Breast epithelium (tissue), 4 donors: ENCODE results near the gene FBXW4. TPM values are rescaled to one million over a fixed set of nuclear protein-coding genes. Genes with fewer than 3 reads are reported as not detected.
"Not testable (repeated sequence)": the region's sequence is repeated elsewhere in the genome, so short reads cannot be mapped to it uniquely, and the experiment has no call there.

ENCODE experiments used
- DNase-seq, 2 donors: peaks; one replicate each; pipeline ENCODE4 v3.0.0-alpha.2; 2019; ENCODE audit warnings: low spot score in 2 of 2
- H3K27ac ChIP-seq, 2 donors: fragments of 200-600 bp; sonication (generic) in 1 of 2; one replicate each; pipeline ENCODE4 v1.5.1; 2016 to 2019; ENCODE audit warnings: mild to moderate bottlenecking in 1 of 2
- H3K27me3 ChIP-seq, 2 donors: fragments of 200-600 bp; sonication (generic) in 1 of 2; one replicate each; pipeline versions ENCODE4 v1.5.1 to v1.6.0; 2017 to 2019; ENCODE audit warnings: control low read depth in 1 of 2, mild to moderate bottlenecking in 1 of 2
- H3K36me3 ChIP-seq: fragments of 200-600 bp; one replicate; pipeline ENCODE4 v1.5.1; 2019
- H3K4me1 ChIP-seq, 2 donors: fragments of 200-600 bp; sonication (generic); one replicate each; pipeline ENCODE4 v1.5.1; 2016 to 2019; ENCODE audit warnings: control low read depth in 1 of 2
- H3K4me3 ChIP-seq, 3 donors: fragments of 200-600 bp; sonication (generic); 1 replicate in 2 of 3; 2 replicates in 1 of 3; pipeline ENCODE4 v1.5.1; 2016 to 2019; ENCODE audit warnings: mild to moderate bottlenecking in 3 of 3, moderate library complexity in 2 of 3
- H3K9me3 ChIP-seq, 2 donors: fragments of 200-600 bp; sonication (generic) in 1 of 2; one replicate each; pipeline ENCODE4 v1.5.1; 2016 to 2019; ENCODE audit warnings: control low read depth in 1 of 2
- CTCF ChIP-seq, 3 donors: fragments of 450-650 bp; IDR thresholded peaks; one replicate each; pipeline ENCODE4 v1.5.1; 2016 to 2017; ENCODE audit warnings: antibody characterized with exemption in 3 of 3, mild to moderate bottlenecking in 3 of 3, moderate library complexity in 3 of 3
- POLR2A ChIP-seq: fragments of 450-650 bp; IDR thresholded peaks from one replicate; pipeline ENCODE4 v1.6.1; 2016; ENCODE audit warnings: antibody characterized with exemption, mild to moderate bottlenecking, moderate library complexity
- POLR2AphosphoS5 ChIP-seq, 3 donors: sonication (generic); formaldehyde crosslinking; IDR thresholded peaks; one replicate each; pipeline ENCODE4 v1.6.1; 2017; ENCODE audit warnings: antibody characterized with exemption in 3 of 3
- intact Hi-C: fragments of 100-400 bp; cut with DNase I; formaldehyde crosslinking; loops from one replicate; pipeline ENCODE4 v1.15.1; 2023; ENCODE audit warnings: low total_unique reads
- total RNA-seq, 3 donors: library from RNA; depleted of rRNA; stranded (reverse); fragments of >200 nt; gene quantifications; one replicate each; pipeline ENCODE4 v1.1.0, GENCODE V29; 2016

FBXW4 gene
- total RNA-seq, 3 donors from 2014 or later, result 68.0 to 95.7 (median 74.7) TPM

- intact Hi-C loops, result no loop called here
- no peak overlapping the region for H3K4me3 ChIP-seq
- no peak for DNase-seq
- no peaks in the 10 kb centered on the region for H3K27me3 ChIP-seq
- H3K9me3 ChIP-seq, result no peaks in the 10 kb centered on the region
- no peak for TF ChIP-seq POLR2A
- no peak for TF ChIP-seq CTCF (IDR thresholded peaks at IDR 0.05)
- no peak for TF ChIP-seq POLR2AphosphoS5 (IDR thresholded peaks at IDR 0.05)
- no peaks in the 10 kb centered on the region for H3K4me1 ChIP-seq
- H3K27ac ChIP-seq, result no peak overlapping the region
- no peaks in the 10 kb centered on the region for H3K36me3 ChIP-seq
Observed at GRCh38 chr10:101644002-101644401, 51.0 kb downstream of the FBXW4 start.

- TF ChIP-seq CTCF (IDR thresholded peaks at IDR 0.05) (no peak), POLR2A (no peak), POLR2AphosphoS5 (IDR thresholded peaks at IDR 0.05) (no peak)
- Histone ChIP-seq H3K4me1 (no peaks in the 10 kb centered on the region), H3K9me3 (no peaks in the 10 kb centered on the region), H3K36me3 (no peaks in the 10 kb centered on the region), H3K27me3 (no peaks in the 10 kb centered on the region), H3K27ac (no peak overlapping the region), H3K4me3 (no peak overlapping the region)
- DNase-seq, result no peak
- intact Hi-C loops, result no loop called here
Observed at GRCh38 chr10:101643546-101643945, 51.4 kb downstream of the FBXW4 start.

GRCh38 chr10:101639141-101639900 lies 55.6 kb downstream of the FBXW4 start:
- no peak for TF ChIP-seq CTCF (IDR thresholded peaks at IDR 0.05)
- TF ChIP-seq POLR2A, result no peak
- no peak for TF ChIP-seq POLR2AphosphoS5 (IDR thresholded peaks at IDR 0.05)
- no peaks in the 10 kb centered on the region for H3K9me3 ChIP-seq
- no peak overlapping the region for H3K4me3 ChIP-seq
- no peak overlapping the region for H3K27ac ChIP-seq
- no peaks in the 10 kb centered on the region for H3K36me3 ChIP-seq
- no peaks in the 10 kb centered on the region for H3K27me3 ChIP-seq
- intact Hi-C loops, result no loop called here
- no peaks in the 10 kb centered on the region for H3K4me1 ChIP-seq
- DNase-seq, result no peak

GRCh38 chr10:101633510-101633909 lies 61.5 kb downstream of the FBXW4 start:
- intact Hi-C loops, DNase-seq, H3K27me3 ChIP-seq, H3K9me3 ChIP-seq, H3K36me3 ChIP-seq, H3K4me3 ChIP-seq, H3K4me1 ChIP-seq, H3K27ac ChIP-seq: not testable (repeated sequence)

- DNase-seq, result no peak
- TF ChIP-seq POLR2A (no peak), POLR2AphosphoS5 (IDR thresholded peaks at IDR 0.05) (no peak), CTCF (IDR thresholded peaks at IDR 0.05) (no peak)
Observed at GRCh38 chr10:101631821-101632475, 63.0 kb downstream of the FBXW4 start.

More at GRCh38 chr10:101631821-101632475, 63.0 kb downstream of the FBXW4 start:
- Histone ChIP-seq H3K4me1 (no peaks in the 10 kb centered on the region), H3K9me3 (no peaks in the 10 kb centered on the region), H3K27ac (no peak overlapping the region), H3K36me3 (no peaks in the 10 kb centered on the region), H3K4me3 (no peak overlapping the region), H3K27me3 (no peaks in the 10 kb centered on the region)
- intact Hi-C loops, result no loop called here
